ENCODE results near the gene NCF4. TPM values are rescaled to one million over a fixed set of nuclear protein-coding genes. Genes with fewer than 3 reads are reported as not detected.

NCF4 gene
- polyA plus RNA-seq, 3 donors = 206 to 249 (median 209) TPM

DNA sequence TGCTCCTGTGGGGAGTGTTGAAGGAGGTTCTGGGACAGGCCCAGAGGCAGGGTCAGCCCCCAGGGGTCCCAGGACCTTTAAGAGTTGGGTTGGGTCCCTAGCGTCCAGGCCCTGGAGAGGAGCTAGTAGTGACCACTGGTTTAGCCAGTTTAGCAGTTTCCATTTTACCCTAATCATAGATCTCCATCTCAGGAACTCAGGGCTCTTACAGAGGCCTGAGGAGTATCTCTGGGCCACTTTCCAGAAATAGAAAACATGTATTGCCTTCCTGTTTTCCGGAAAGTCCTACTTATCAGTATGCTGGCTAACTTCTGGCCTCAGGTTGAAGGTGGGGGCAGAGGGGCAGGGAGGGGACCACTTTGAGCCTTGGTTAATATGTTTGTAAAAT, 13.5 kb downstream of the NCF4 start:
- TF ChIP-seq, protein P1, sequence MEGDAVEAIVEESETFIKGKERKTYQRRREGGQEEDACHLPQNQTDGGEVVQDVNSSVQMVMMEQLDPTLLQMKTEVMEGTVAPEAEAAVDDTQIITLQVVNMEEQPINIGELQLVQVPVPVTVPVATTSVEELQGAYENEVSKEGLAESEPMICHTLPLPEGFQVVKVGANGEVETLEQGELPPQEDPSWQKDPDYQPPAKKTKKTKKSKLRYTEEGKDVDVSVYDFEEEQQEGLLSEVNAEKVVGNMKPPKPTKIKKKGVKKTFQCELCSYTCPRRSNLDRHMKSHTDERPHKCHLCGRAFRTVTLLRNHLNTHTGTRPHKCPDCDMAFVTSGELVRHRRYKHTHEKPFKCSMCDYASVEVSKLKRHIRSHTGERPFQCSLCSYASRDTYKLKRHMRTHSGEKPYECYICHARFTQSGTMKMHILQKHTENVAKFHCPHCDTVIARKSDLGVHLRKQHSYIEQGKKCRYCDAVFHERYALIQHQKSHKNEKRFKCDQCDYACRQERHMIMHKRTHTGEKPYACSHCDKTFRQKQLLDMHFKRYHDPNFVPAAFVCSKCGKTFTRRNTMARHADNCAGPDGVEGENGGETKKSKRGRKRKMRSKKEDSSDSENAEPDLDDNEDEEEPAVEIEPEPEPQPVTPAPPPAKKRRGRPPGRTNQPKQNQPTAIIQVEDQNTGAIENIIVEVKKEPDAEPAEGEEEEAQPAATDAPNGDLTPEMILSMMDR (IDR thresholded peaks at IDR 0.05) = no peak
- Histone ChIP-seq H3K27ac (ENCODE audit: low read depth in 1 of 2, low read length in 2 of 2) (peak overlapping the region; percentile 59 to 81), H3K9ac (ENCODE audit: insufficient read depth, low read length, poor library complexity, severe bottlenecking) (no peak overlapping the region), H3K36me3 (replicated peaks in 1 of 2; ENCODE audit: control insufficient read depth in 1 of 2, insufficient read depth in 2 of 2, low read length in 2 of 2) (peaks cover 69 to 86% of the 10 kb centered on the region in 2 donors), H2AFZ (ENCODE audit: insufficient read depth, low read depth, low read length, poor library complexity, severe bottlenecking) (no peak overlapping the region), H3K79me2 (ENCODE audit: insufficient read depth, low read length) (no peaks in the 10 kb centered on the region), H3K4me3 (replicated peaks in 1 of 3; ENCODE audit: low read depth in 2 of 3, low read length in 3 of 3) (peak overlapping the region in 1 of 3 experiments; percentile 24), H3K4me2 (replicated peaks; ENCODE audit: extremely low read depth, low read length, poor library complexity, severe bottlenecking) (peak overlapping the region; percentile 49), H3K9me3 (replicated peaks in 1 of 2; ENCODE audit: control insufficient read depth in 1 of 2, insufficient read depth in 1 of 2, low read length in 2 of 2) (peaks cover 0 to under 1% of the 10 kb centered on the region in 2 donors), H3K27me3 (ENCODE audit: control insufficient read depth in 2 of 2, insufficient read depth in 2 of 2, low read length in 2 of 2) (no peaks in the 10 kb centered on the region), H3K4me1 (ENCODE audit: control insufficient read depth in 1 of 2, insufficient read depth in 2 of 2, low read length in 2 of 2) (peaks cover 31 to 35% of the 10 kb centered on the region in 2 donors), H4K20me1 (ENCODE audit: insufficient read depth, low read length) (peaks cover 1% of the 10 kb centered on the region)
- peak overlapping the region in 1 of 2 donors; percentile 70 for H3K4me3 Mint-ChIP-seq
- 20% methylated on average over 1 of the region's 2 CpGs for WGBS (ENCODE audit: insufficient coverage)
- H3K36me3 Mint-ChIP-seq = peaks cover 85 to 89% of the 10 kb centered on the region in 2 donors
- intact Hi-C loops (cut with micrococcal nuclease) = loop anchor here in 1 of 2 donors (5.0 kb wide), 1 partner anchor 38 kb away; the partner anchor contains the start of gene CSF2RB
- peaks cover 0 to 5% (median 0%) of the 10 kb centered on the region in 7 donors for H3K9me3 Mint-ChIP-seq
- peaks cover 43% of the 10 kb centered on the region for H3K4me1 Mint-ChIP-seq
- no peak for DNase-seq
- peaks cover 0 to 3% (median 1%) of the 10 kb centered on the region in 3 donors for H3K27me3 Mint-ChIP-seq (ENCODE audit: low read depth in 3 of 3)
- H3K27ac Mint-ChIP-seq = peak overlapping the region; percentile 86 to 95 (median 89)

DNA sequence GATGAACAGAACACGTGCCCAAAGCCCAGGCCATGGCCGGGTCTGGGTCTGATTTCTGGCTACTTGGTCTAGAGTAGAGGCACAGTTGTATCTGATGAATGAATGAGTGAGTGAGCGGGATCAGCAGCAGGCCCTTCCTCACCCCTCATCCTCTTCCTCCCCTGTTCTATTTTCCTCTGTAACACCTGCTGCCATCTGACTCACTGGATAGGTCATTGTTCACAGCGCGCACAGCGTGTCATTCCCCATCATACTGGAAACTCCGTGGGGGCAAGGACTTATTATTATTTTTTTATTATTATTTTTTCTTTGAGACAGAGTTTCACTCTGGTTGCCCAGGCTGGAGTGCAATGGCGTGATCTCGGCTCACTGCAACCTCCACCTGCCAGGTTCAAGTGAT, 13.9 kb downstream of the NCF4 start:
- H3K27me3 ChIP-seq (ENCODE audit: control insufficient read depth in 2 of 2, insufficient read depth in 2 of 2, low read length in 2 of 2) = no peaks in the 10 kb centered on the region
- no peak overlapping the region for H3K4me3 ChIP-seq (replicated peaks in 1 of 3; ENCODE audit: low read depth in 2 of 3, low read length in 3 of 3)
- DNase-seq = peak in 1 of 3 donors; percentile 51
- no CpG with 5 or more reads among the region's 9 CpGs for WGBS (ENCODE audit: insufficient coverage)
- Mint-ChIP-seq H3K4me3 (peak overlapping the region in 1 of 2 donors; percentile 51), H3K4me1 (peaks cover 43% of the 10 kb centered on the region), H3K36me3 (peaks cover 82 to 84% of the 10 kb centered on the region in 2 donors), H3K9me3 (peaks cover 2 to 7% (median 4%) of the 10 kb centered on the region in 7 donors), H3K27ac (peak overlapping the region in 5 of 7 donors; percentile 41 to 91 (median 86)), H3K27me3 (ENCODE audit: low read depth in 3 of 3) (peaks cover 1 to 3% (median 2%) of the 10 kb centered on the region in 3 donors)
- peaks cover 65 to 82% of the 10 kb centered on the region in 2 donors for H3K36me3 ChIP-seq (replicated peaks in 1 of 2; ENCODE audit: control insufficient read depth in 1 of 2, insufficient read depth in 2 of 2, low read length in 2 of 2)
- intact Hi-C loops (cut with micrococcal nuclease) = loop anchor here in 1 of 2 donors (5.0 kb wide), 1 partner anchor 38 kb away; the partner anchor contains the start of gene CSF2RB
- H3K9me3 ChIP-seq (replicated peaks in 1 of 2; ENCODE audit: control insufficient read depth in 1 of 2, insufficient read depth in 1 of 2, low read length in 2 of 2) = peaks cover under 1 to 5% of the 10 kb centered on the region in 2 donors
- no peaks in the 10 kb centered on the region for H4K20me1 ChIP-seq (ENCODE audit: insufficient read depth, low read length)
- no peak overlapping the region for H2AFZ ChIP-seq (ENCODE audit: insufficient read depth, low read depth, low read length, poor library complexity, severe bottlenecking)
- H3K4me1 ChIP-seq (ENCODE audit: control insufficient read depth in 1 of 2, insufficient read depth in 2 of 2, low read length in 2 of 2) = peaks cover 31 to 35% of the 10 kb centered on the region in 2 donors
- H3K79me2 ChIP-seq (ENCODE audit: insufficient read depth, low read length) = no peaks in the 10 kb centered on the region
- peak overlapping the region in 1 of 2 donors; percentile 81 for H3K27ac ChIP-seq (ENCODE audit: low read depth in 1 of 2, low read length in 2 of 2)
- H3K4me2 ChIP-seq (replicated peaks; ENCODE audit: extremely low read depth, low read length, poor library complexity, severe bottlenecking) = peak overlapping the region; percentile 49
- TF ChIP-seq, protein P1 (IDR thresholded peaks at IDR 0.05) = no peak
- H3K9ac ChIP-seq (ENCODE audit: insufficient read depth, low read length, poor library complexity, severe bottlenecking) = no peak overlapping the region

Measured in CD14-positive monocyte (primary cell).